TTC549 (cell line): ENCODE measurements around the gene CD99L2.

Experiments
- FAIRE-seq: peaks from 2 replicates; lab custom pipeline; 2012; peaks lifted over from hg19 to GRCh38; lab: Jason Lieb, UNC

CD99L2 gene, protein sequence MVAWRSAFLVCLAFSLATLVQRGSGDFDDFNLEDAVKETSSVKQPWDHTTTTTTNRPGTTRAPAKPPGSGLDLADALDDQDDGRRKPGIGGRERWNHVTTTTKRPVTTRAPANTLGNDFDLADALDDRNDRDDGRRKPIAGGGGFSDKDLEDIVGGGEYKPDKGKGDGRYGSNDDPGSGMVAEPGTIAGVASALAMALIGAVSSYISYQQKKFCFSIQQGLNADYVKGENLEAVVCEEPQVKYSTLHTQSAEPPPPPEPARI

DNA sequence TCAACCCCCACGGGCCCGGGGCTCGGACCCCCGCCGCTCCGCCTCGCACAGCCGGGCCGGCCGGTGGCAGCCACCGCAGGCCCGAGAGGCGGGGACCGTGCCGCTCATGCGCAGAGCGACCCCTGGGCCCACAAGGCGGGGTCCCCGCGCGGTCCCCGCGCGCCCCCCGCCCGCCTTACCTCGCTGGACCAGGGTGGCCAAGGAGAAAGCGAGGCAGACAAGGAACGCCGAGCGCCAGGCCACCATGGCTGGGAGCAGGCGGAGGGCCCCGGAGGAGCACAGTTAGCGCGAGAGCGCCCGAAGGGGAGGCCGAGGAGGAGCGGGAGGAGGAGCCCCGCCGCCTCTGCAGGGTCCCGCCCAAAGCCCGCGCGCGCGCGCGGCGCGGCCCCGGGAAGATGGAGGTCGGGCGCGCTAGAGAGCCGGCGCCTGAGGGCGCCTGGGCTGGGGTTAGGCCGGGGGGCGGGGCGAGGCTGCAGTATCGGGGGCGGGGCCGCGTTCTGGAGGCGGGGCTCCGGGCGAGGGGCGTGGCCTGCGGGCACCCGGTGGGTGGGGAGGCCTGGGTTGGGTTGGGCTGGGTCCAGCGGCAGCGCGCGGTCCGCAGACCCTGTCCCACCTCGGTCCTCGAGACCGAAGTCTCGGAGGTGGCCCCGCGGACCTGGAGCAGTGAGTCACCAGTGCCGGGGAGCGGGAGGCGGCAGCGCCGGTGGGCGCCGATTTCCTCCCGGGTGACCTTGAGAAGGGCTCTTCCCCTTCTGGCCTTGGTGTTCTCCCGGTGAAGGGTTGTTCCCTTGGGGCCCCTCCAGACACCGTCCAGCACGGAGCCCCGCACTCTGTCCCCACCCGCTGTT, at the start of gene CD99L2:
Gene CD99L2, minus strand, starts transcription at position 326 of the 848 bp plus-strand sequence. Its CDS starts 80 bp downstream, at position 246.
- no peak for FAIRE-seq

DNA sequence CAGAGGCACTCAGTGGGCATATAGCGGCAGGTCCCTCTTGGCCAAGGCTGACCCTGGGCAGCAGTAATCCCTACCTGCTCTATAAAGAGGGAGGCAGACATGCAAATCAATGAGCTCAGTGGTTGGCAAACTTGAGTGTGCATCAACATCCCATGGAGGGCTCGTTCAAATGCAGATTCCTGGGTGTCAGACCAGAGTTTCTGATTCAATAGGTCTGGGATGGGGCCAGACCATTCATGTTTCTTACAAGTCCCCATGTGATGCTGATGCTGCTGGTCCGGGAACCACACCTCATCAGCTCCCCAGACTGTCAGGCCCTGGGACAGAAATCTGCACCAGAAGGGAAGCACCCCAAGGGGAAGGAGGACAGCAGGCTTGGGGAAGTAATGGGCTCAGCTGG, 45.8 kb upstream of the CD99L2 start:
- no peak for FAIRE-seq

DNA sequence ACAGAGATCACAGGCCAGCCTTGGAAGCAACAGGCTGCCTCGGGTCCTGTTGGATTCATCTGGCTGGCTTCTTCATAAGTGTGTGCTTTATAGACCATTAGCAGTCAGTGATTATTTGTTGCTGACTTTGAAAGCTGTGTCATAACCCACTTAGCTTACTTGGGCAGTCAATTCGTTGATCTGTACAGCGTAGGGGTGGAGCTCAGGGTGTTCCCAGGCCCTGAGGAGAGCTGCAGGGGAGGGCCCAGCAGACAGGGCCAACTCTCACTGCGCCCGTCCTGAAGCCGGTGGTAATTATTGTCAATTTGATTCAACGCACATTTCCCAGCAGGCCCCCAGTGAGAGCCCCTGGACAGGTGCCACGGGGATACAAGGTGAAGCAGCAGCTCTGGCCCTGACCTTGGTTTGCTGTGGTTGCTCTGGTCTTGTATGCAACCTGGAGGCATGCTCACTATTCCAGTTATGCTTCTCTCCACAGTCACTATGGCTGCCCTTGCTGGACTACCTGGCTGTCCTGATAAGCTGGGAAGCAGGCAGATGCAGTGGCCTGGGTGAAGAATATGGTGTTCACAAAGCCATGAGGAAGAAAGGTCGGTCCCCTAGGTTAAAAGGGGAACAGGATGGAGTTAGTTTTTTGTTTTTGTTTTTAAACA, 44.6 kb upstream of the CD99L2 start:
- FAIRE-seq = no peak

DNA sequence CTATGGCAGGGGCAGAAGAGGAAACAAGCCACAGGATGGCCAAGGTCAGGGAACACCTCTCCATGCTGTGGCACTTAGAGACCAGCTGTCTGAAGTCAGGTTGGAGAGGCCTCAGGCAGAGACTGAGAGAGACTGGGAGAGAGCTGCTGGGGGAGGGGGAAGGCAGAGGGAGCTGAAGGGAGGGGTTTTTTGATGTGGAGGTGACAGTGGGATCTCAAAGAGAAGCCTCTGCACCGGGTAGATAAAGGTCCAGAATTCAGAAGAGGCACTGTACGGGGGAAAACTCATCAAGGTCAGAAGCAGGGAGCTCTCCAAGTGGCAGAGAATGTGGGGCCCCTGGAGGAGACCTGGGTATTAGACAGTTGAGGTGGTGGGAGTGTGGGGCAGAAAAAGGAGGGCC, 43.1 kb upstream of the CD99L2 start:
- no peak for FAIRE-seq

DNA sequence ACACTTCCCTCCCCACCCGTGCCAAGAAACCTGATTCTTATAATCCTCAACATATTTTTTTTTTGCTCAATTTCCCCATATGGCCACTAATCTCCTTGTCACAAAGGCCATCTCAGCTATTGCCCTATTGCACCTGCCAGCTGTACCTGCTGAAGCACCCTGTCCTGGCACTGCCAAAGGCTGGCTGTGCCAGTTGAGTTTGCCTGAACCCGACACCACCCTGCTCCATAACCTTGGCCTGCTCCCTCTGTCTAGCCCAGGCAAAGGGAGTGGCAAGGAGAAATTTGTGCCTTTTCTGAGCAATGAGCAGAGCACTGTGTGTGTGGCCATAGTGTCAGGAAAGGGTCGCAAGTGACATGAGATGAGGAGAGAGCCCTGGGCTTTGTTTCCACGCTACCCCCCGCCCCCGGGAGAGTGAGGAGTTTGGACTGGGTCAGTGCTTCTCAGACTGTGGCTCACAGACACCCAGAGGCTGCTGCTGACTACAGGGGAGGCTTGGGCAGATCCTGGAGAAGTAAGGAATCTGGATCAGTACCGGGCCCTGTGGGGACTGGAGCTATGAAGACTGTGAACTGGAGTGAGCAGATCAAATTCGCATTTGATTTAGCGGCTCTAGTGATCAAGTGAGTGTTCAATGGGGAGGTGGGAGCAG, 42.5 kb upstream of the CD99L2 start:
- FAIRE-seq = no peak

DNA sequence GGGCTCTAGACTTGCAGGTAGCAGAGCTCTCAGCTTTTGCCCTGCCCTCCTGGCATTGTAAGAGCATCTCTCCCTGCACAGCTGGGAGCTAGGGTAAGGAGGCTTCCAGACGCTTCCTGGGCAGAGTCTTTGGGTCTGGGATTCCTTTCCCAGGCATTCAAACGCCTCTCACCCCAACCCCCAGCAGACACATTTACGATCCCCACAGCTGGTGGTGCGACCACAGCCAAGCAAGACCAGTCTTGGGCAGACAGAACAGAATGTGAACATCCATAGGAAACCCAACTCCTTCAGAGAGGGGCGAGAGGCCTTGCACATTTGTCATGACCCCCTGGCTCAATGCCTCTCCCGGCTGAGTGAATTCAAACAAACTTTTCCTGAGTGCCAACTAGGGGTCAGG, 38.1 kb upstream of the CD99L2 start:
- FAIRE-seq = no peak

DNA sequence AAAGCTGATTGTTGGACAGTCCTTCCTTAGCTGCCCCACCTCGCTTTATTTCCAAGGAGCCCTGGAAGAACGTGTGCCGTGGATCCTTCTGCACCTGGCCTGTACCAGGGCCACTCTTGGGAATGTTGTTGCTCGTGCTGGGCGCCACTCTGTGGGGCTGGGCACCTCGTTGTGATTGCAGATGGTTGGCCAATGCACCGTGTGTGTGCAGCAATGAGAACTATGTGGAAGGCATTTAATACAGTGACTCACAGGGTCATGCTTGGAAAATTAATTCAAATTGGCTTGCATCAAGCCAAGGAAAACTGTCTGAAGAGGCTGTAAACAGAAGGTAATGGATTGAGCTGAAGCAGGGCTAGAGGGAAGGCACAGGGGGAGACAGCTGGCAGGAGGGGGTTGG, 37.0 kb upstream of the CD99L2 start:
- FAIRE-seq = no peak

DNA sequence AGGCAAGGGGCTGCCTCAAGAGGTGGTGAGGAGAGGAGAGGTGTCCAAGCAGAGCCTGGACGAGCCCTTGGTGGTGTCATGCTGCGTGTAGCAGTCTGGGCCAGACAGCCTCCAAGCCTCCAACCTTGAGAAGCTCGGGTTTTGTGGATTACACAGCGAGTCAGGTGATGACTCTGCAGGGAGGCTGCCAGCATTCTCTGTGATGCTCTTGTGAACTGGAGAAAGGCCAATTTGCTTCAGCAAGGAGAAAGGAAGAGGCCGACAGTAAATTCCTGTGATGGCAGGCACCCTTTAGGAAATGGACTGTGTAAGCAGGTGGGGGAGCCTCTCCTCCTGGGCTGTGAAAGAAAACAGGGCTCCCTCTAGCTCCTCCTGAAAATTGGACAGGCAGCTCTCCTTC, 36.0 kb upstream of the CD99L2 start:
- no peak for FAIRE-seq

DNA sequence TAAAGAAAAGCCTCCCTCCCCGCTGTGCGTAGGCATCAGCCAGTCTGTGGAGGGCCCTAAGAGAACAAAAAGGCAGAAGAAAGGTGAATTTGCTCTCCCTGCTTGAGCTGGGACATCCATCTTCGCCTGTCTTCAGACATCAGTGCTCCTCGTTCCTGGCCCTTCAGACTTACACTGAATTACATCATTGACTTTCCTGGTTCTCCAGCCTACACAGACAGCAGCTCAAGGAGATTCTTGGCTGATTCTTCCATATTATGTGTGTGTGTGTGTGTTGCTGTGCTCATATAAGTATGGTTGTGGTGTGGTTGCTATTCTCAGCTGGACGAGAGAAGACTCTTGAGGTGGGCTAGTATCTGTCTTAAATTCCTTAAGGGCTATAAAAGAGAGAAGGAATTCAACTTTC, 35.5 kb upstream of the CD99L2 start:
- FAIRE-seq = no peak

DNA sequence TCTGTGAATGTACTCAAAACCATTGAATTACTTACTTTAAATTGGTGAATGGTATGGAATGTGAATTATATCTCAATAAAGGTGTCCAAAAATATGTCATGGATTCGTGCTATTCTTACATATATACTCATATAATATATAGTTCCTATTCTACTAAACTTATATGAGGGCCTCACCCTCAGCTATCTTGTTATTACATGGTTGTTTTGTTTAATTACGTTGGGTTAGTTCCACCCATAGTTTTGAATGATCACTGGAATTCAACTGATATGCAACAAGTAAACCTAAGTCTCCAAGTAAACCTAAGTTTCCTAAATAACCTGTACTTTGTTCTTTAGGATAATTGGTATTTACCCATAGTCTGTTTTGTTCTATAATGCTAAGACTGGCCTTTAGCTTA, 30.6 kb upstream of the CD99L2 start:
- no peak for FAIRE-seq

DNA sequence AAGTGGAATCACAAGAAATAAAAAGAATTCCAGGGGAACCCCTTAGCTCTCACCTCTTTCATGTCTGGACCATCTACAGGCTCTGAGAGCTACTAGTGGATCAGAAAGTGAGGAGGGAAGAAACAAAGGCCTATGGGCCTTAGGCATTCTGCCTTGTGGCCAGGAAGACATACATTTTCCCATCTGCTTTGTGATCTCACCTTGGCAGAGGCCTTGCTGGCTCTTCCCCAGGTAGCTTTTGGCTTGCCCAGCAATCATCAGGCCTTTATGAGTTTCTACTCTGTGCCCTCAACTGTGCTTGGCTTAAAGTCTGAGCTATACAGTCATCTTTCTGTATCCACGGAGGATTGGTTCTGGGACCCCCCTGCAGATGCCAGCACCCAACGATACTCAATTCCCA, 28.3 kb upstream of the CD99L2 start:
- no peak for FAIRE-seq

DNA sequence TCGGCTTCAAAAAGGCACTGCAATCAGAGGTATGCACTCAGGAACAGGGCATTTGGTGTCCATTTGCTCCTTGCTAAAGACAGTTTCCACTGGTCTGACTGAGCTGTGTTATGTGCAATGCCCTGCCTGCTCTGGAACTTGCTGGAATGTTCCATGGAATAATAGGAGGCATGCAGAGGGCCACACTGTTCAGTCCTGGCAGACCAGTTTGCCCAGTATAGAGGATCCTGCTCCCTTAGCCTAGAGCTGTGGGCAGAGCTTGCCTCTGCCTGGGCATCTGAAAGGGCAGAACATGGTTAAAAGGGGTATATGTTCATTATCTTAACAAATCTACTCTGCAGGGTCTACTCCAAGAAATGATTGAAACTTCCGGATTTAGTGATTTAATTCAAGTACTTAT, 27.8 kb upstream of the CD99L2 start:
- FAIRE-seq = no peak

DNA sequence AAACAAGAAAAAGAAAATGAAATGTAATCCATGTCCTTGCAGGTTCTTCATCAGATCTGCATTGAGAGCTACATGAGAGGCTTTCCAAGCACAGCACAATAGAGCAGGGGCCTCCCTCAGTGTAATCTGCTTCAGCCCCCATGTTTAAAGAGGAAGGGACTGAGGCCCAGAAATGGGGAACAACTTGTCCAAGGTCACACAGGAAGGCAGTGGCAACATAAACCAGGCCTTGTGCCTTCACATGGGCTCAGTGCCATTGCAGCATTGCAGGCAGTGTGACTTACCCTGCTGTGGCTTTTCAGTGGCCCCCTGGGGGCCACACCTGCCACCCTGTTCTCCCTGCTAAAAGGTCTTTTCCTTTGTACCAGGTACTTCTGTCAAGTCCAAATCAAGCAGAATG, 20.9 kb upstream of the CD99L2 start:
- FAIRE-seq = no peak

DNA sequence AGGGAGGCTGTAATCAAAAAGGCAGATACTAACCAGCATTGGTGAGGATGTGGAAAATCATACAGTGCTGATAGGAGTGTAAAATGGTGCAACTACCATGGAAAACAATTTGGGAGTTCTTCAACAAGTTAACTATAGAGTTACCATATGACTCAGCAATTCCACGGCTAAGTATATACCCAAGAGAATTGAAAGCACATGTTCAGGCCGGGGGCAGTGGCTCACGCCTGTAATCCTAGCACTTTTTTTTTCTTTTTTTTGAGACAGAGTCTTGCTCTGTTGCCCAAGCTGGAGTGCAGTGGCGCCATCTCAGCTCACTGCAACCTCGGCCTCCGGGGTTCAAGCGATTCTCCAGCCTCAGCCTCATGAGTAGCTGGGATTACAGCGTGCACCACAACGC, 15.0 kb upstream of the CD99L2 start:
- FAIRE-seq = no peak

DNA sequence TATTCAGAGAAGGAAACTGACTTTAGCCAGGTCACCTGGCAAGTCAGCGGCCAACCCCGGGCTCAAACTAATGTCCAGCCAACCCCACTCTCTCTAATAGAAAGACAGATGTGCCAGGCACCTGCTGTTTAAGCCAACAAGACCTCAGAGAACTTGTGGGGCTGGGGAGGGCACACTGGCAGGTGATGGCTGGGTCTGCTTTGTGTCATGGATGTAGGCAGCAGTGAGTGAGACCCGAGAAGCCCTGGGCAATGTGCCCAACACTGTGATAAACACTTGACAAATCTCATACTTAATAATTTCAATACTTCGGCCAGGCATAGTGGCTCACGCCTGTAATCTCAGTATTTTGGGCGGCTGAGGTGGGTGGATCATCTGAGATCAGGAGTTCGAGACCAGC, 9.0 kb upstream of the CD99L2 start:
- no peak for FAIRE-seq

DNA sequence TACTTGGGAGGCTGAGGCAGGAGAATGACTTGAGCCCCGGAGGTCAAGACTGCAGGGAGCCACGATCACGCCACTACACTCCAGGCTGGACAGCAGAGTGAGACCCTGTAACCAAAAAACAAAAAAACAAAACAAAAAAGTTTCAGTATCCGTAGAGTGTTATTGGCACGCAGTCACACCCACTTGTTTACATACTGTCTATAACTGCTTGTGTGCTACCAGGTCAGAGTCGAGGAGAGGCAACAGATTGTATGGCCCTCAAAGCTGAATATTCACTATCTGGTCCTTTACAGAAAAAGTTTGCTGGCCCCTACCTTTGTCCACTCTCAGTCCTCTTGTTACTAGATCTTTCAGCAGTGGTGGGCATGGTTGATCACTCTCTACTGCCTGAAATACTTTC, 8.2 kb upstream of the CD99L2 start:
- FAIRE-seq = no peak

DNA sequence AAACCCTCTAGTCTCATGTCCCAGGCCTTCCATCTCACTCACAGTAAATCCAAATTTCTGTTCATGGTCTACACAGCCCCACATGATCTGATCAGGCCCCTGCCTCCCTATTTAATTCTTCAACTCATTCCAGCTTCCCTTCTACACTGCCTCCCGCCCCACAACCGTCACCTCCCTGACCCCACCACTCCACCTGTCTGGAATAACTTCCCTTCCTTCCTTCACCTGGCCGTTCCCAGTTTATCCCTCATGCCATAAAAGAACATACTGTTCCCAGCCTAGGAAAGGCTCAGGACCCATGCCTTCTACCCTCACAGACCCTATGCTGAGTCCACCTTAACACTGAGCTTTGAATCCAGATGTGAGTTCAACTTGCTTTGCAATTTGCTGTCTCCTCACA, 6.8 kb upstream of the CD99L2 start:
- FAIRE-seq = no peak

DNA sequence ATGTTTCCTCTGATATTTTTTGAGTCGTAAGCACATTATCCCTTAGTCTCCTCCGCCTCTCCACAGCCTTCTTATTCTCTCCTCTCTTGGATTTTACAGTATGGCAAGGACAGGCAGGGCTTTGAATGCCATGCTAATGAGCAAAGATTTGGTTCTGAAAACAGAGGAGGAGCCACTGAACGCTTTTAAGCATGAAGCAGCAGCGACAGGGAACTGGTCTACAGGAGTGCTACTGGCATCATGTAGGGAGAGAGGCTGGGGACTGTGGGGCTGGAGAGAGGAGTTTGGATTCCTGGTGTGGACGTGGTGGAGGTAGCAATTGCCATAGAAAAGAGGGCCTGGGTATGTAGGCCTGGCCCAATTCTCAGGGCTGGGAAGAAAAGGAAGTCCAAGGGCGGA, 4.6 kb upstream of the CD99L2 start:
- FAIRE-seq = no peak

DNA sequence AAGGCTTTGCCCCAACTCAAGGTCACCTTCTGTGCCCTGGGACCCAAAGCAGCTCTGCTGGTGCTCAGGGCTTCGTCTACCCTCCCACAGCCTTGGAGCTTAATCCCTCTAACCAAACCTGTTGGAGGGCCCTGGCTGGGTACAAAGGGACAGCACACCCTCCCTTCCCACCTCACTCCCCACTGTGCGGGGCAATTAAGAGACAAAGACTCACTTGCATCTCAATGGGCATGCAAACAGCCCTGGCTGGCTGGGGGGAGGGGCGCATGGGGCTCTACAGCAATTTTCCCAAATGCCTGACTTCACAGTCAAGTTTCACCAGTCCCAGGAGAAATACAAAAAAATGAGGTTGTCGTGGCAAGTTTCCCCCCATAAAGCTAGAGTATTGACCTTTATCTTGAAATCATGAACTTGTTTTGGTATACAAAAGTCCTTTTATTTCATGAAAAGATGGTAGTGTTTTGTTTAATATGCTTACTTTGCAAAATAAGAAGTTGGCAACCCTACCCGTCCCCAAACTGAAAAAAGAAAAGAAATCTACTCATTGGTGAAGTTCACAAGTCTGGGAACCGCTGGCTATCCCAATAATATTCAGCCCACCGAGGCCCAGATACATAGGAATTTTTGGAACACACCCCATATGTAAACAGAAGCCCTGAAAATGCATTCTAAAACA, 4.1 kb upstream of the CD99L2 start:
- no peak for FAIRE-seq

DNA sequence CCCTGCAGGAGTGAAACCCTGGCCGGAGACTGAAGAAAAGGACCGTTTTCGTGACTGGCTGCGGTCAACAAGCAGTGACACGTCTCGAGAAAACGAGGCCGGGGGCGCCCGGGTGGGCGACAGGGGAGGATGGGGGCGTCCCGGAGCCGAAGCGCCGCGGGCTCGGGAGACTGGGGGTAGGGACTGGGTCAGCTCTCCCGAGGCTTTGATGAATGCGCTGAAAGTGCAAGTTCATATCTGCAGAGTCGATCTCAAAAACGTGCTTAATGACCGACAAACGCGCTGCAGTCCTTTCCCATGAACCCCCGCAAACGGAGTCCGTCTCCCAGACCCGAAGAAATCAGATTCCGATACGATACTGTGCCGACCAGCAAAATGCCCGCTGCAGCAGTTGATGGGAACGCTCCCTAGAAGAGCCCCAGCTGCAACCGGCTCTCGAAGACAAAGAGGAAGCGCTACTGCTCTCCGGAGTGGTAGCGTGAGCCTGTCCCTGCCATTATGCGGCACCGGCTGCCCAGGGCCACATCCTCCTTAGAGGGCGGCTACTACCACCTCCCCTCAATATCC, 806 bp upstream of the CD99L2 start:
- FAIRE-seq = no peak

DNA sequence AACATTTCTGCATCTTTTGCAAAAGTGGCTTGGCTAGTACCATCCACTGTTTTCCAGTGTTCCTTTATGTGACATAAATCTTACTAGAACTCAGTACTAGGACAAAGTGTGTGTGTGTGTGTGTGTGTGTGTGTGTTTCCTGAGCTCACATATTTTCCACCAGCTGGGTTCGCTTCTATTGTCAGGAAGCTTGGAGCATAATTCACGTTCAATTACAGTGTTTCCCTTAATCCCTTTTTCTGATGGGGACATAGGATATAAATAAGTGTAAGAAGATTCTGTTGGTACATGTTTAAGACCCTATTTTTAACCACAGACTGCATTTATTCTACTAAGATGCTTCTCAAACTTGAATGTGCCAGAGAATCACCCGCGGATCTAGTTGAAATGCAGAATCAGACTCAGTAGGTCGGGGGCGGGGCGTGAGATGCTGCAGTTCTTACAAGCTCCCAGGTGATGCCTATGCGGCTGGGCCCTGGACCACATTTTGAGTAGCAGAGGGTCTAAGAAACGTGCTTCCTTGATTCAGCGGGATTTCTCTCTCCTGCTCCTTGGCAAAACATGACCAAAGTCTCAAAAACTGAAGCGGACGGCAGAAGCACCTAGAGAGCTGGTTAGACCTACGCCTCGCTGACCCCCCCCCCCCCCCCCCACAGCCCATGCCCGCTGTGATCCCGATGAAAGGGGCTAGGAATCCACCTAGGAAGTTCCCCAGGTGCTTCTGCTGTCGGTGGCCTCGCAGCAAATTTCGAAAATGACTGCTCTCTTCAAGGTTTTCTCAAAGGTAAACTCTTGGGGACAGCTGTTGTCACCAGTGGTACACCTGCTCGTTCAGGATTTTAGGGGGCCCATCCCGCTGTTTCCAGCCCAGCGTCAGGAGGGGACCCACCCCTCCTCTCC, 797 bp downstream of the CD99L2 start:
- FAIRE-seq = no peak
